IMR-90 (cell line): ENCODE measurements around the gene DELE1.

Source experiments
- BHLHE40 ChIP-seq: fragments of 150-350 bp; IDR thresholded peaks from 2 replicates; pipeline ENCODE4 v1.6.1; 2016; ENCODE audit warnings: mild to moderate bottlenecking, low read depth, low read length
- FOS ChIP-seq: fragments of 150-350 bp; IDR thresholded peaks from 2 replicates; pipeline ENCODE4 v1.6.1; 2016; ENCODE audit warnings: low read depth, low read length
- MAFK ChIP-seq: IDR thresholded peaks from 2 replicates; pipeline ENCODE4 v1.6.1; 2012; ENCODE audit warnings: low read depth, low read length, improper control_type of control experiment
- MAZ ChIP-seq: IDR thresholded peaks from 2 replicates; pipeline ENCODE4 v1.6.1; 2012; ENCODE audit warnings: low read depth, mild to moderate bottlenecking, low read length, improper control_type of control experiment, moderate library complexity, borderline replicate concordance
- MXI1 ChIP-seq: IDR thresholded peaks from 2 replicates; pipeline ENCODE4 v1.6.1; 2012; ENCODE audit warnings: low read depth, mild to moderate bottlenecking, low read length, moderate library complexity, borderline replicate concordance
- POLR2A ChIP-seq: IDR thresholded peaks from 2 replicates; pipeline ENCODE4 v1.6.1; 2012; ENCODE audit warnings: mild to moderate bottlenecking, low read depth, low read length
- RCOR1 ChIP-seq: IDR thresholded peaks from 2 replicates; pipeline ENCODE4 v1.6.1; 2012; ENCODE audit warnings: mild to moderate bottlenecking, low read length, improper control_type of control experiment; ENCODE audit not compliant: insufficient replicate concordance
- SMC3 ChIP-seq: fragments of 150-350 bp; IDR thresholded peaks from 2 replicates; pipeline ENCODE4 v1.6.1; 2016; ENCODE audit warnings: low read depth, mild to moderate bottlenecking, antibody characterized with exemption, low read length, moderate library complexity
- TF ChIP-seq, protein P1 (sequence below): conservative IDR thresholded peaks from 2 replicates; pipeline ENCODE4 v1.5.1; 2012; ENCODE audit warnings: mild to moderate bottlenecking, low read depth, low read length, improper control_type of control experiment
- TF ChIP-seq, protein P2 (sequence below): fragments of 150-350 bp; IDR thresholded peaks from 2 replicates; pipeline ENCODE4 v1.6.1; 2017; ENCODE audit warnings: mild to moderate bottlenecking, antibody characterized with exemption, low read length, low read depth

DNA sequence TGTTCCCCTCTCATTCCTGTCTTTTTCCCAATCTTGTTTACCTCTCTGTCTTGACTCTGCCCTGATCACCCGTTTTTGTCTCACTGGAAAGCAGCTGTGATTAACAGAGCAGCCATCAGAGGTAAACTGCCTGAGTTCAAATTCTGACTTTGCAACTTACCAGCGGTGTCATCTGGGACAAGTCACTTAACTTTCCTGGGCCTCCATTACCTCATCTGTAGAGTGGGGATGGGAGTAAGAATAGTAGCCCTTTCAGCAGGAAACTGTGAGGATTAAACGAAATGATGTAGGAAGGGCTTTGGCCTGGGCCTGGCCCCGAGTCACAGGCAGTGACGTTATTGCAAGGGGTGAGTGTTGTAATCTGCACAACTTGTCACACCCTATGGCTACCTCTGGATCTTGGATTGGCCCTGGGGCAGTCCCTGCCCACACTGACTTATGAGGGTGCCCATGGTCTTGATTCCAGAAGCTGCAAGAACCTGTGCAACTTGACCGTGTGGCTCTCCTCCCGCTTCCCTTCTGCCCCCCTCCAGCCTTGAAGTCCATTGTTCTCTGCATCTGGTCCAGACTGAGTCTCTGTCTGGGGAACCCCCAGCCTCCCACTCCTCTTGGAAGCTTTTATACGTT lies 35.0 kb downstream of the DELE1 start:
- TF ChIP-seq, protein P1, sequence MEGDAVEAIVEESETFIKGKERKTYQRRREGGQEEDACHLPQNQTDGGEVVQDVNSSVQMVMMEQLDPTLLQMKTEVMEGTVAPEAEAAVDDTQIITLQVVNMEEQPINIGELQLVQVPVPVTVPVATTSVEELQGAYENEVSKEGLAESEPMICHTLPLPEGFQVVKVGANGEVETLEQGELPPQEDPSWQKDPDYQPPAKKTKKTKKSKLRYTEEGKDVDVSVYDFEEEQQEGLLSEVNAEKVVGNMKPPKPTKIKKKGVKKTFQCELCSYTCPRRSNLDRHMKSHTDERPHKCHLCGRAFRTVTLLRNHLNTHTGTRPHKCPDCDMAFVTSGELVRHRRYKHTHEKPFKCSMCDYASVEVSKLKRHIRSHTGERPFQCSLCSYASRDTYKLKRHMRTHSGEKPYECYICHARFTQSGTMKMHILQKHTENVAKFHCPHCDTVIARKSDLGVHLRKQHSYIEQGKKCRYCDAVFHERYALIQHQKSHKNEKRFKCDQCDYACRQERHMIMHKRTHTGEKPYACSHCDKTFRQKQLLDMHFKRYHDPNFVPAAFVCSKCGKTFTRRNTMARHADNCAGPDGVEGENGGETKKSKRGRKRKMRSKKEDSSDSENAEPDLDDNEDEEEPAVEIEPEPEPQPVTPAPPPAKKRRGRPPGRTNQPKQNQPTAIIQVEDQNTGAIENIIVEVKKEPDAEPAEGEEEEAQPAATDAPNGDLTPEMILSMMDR: no peak
- TF ChIP-seq SMC3 (no peak), POLR2A (no peak), MAZ (no peak), RCOR1 (no peak), MAFK (no peak), FOS (no peak), MXI1 (no peak), BHLHE40 (no peak)
- TF ChIP-seq, protein P2, sequence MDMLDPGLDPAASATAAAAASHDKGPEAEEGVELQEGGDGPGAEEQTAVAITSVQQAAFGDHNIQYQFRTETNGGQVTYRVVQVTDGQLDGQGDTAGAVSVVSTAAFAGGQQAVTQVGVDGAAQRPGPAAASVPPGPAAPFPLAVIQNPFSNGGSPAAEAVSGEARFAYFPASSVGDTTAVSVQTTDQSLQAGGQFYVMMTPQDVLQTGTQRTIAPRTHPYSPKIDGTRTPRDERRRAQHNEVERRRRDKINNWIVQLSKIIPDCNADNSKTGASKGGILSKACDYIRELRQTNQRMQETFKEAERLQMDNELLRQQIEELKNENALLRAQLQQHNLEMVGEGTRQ: no peak
